ENCODE data around the gene FOSB. TPM values are rescaled to one million over a fixed set of nuclear protein-coding genes. Genes with fewer than 3 reads are reported as not detected.

Gene FOSB
- total RNA-seq (2022): 6.4 TPM in 2 replicates
- Bru-seq, nascent RNA: percentile 60 among the genes with signal in this experiment
- BruChase-seq, experiment 1, labeled RNA remaining after a 2-hour chase: percentile 65 among the genes with signal in this experiment
- BruChase-seq, experiment 2, labeled RNA remaining after a 6-hour chase: percentile 77 among the genes with signal in this experiment
- long read RNA-seq, partial matches to known transcripts: 0 of 1 reads
- long read RNA-seq, other reads (novel, unspliced or antisense): 1 of 1 reads

DNA sequence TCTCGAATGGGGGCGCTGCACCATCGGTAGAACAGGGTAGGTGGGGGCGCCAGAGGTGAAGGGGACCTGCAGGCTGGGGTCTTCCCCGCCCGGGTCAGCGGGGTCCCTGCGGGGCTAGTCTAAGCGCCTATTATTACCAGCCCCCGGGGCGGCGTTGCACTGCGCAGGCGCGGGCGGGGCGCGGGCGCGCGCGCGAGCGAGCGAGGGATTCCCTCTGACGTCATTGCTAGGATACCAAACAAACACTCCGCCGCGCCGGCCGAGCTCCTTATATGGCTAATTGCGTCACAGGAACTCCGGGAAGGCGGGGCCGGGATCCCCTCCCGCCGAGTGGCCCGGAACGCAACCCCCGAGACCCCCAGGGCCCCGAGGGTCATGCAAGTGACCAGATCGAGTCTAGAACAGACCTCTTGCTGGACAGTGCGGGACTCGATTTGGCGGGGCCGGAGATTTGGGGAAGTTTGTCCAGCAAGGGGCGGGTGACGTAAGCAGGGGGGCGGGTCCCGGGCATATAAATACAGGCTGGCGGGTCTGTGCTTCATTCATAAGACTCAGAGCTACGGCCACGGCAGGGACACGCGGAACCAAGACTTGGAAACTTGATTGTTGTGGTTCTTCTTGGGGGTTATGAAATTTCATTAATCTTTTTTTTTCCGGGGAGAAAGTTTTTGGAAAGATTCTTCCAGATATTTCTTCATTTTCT, at the start of gene FOSB:
TSS of gene FOSB (plus strand) at position 541 of the 703 bp plus-strand sequence. CDS start 591 bp downstream, outside the sequence.
- Histone ChIP-seq H3K9me3 (no peaks in the 10 kb centered on the region), H3K4me1 (peaks cover 9% of the 10 kb centered on the region; the same call in 1 of the 2 replicates), H3K27me3 (replicated peaks; ENCODE audit: control insufficient read depth, insufficient read depth, low read length) (no peaks in the 10 kb centered on the region), H3K4me3 (ENCODE audit: low read depth, low read length) (peak within 1 kb of the TSS; percentile 74), H3K36me3 (ENCODE audit: control insufficient read depth, insufficient read depth, low read length) (no peaks in the 10 kb centered on the region)
- H3K4me1 Mint-ChIP-seq (ENCODE audit: low read depth, unreplicated experiment): peaks cover 2% of the 10 kb centered on the region
- POLR2A ChIA-PET: interaction anchor here (0.5 to 4.4 kb wide), 17 partner anchors 9 to 1789 kb away, joined by 3 to 38 read pairs (median 5); partner anchors contain the start of genes CCDC9, FBXO46, QPCTL and SIX5
- H3K9me3 Mint-ChIP-seq (ENCODE audit: unreplicated experiment): no peaks in the 10 kb centered on the region
- peaks cover 36% of the 10 kb centered on the region for H3K36me3 Mint-ChIP-seq (ENCODE audit: insufficient read depth, unreplicated experiment)
- intact Hi-C loops (cut with micrococcal nuclease; ENCODE audit: unreplicated experiment): no loop called here
- CTCF ChIA-PET: interaction anchor here (0.6 to 6.3 kb wide), 8 partner anchors 8 to 77 kb away, joined by 3 to 116 read pairs (median 14); no protein-coding TSS in a partner anchor
- H3K27ac Mint-ChIP-seq (ENCODE audit: unreplicated experiment): peak within 1 kb of the TSS; percentile 98
- no TSS peak for BruUV-seq (replicated peaks)
- peak within 1 kb of the TSS; percentile 92 for H3K4me3 Mint-ChIP-seq (ENCODE audit: unreplicated experiment)
- TF ChIP-seq, protein P1, sequence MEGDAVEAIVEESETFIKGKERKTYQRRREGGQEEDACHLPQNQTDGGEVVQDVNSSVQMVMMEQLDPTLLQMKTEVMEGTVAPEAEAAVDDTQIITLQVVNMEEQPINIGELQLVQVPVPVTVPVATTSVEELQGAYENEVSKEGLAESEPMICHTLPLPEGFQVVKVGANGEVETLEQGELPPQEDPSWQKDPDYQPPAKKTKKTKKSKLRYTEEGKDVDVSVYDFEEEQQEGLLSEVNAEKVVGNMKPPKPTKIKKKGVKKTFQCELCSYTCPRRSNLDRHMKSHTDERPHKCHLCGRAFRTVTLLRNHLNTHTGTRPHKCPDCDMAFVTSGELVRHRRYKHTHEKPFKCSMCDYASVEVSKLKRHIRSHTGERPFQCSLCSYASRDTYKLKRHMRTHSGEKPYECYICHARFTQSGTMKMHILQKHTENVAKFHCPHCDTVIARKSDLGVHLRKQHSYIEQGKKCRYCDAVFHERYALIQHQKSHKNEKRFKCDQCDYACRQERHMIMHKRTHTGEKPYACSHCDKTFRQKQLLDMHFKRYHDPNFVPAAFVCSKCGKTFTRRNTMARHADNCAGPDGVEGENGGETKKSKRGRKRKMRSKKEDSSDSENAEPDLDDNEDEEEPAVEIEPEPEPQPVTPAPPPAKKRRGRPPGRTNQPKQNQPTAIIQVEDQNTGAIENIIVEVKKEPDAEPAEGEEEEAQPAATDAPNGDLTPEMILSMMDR (IDR thresholded peaks at IDR 0.05; ENCODE audit: insufficient read depth in 1 of 2, low read depth in 1 of 2, low read length in 1 of 2, severe bottlenecking in 1 of 2, unreplicated experiment in 1 of 2): no peak
- peak; percentile 96 to 97 for DNase-seq
- no peaks in the 10 kb centered on the region for H3K27me3 Mint-ChIP-seq (ENCODE audit: insufficient read depth, unreplicated experiment)

DNA sequence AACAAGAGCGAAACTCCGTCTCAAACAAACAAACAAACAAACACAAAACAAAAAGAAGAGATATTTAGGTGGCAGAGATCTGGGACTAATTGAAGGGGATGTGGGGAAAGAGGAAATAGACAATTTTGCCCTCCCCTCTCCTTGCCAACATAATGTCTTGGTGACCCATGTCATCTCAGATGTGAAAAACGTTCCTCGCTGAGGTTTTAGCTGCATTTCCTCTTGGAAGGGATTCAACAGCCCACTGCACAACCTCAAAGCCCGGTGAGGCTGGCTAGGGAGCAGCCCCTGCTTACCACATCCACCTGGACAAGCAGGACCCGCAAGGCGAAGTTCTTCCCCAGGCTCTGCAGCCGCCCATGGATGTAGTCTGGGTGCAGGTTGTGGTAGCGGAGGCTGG, 49.0 kb upstream of the FOSB start:
- Histone ChIP-seq H3K9me3 (no peaks in the 10 kb centered on the region), H3K4me3 (ENCODE audit: low read depth, low read length) (no peak overlapping the region), H3K36me3 (ENCODE audit: control insufficient read depth, insufficient read depth, low read length) (peaks cover 2% of the 10 kb centered on the region), H3K4me1 (peaks cover 8% of the 10 kb centered on the region; the same call in 1 of the 2 replicates), H3K27me3 (replicated peaks; ENCODE audit: control insufficient read depth, insufficient read depth, low read length) (no peaks in the 10 kb centered on the region)
- Mint-ChIP-seq H3K4me3 (ENCODE audit: unreplicated experiment) (no peak overlapping the region), H3K4me1 (ENCODE audit: low read depth, unreplicated experiment) (peaks cover 20% of the 10 kb centered on the region), H3K27ac (ENCODE audit: unreplicated experiment) (no peak overlapping the region), H3K9me3 (ENCODE audit: unreplicated experiment) (no peaks in the 10 kb centered on the region), H3K27me3 (ENCODE audit: insufficient read depth, unreplicated experiment) (no peaks in the 10 kb centered on the region), H3K36me3 (ENCODE audit: insufficient read depth, unreplicated experiment) (peaks cover 54% of the 10 kb centered on the region)
- BruUV-seq (replicated peaks): no TSS peak
- TF ChIP-seq, protein P1 (IDR thresholded peaks at IDR 0.05; ENCODE audit: insufficient read depth in 1 of 2, low read depth in 1 of 2, low read length in 1 of 2, severe bottlenecking in 1 of 2, unreplicated experiment in 1 of 2): no peak
- ChIA-PET POLR2A (no interaction called here), CTCF (no interaction called here)
- intact Hi-C loops (cut with micrococcal nuclease; ENCODE audit: unreplicated experiment): no loop called here
- DNase-seq: no peak

DNA sequence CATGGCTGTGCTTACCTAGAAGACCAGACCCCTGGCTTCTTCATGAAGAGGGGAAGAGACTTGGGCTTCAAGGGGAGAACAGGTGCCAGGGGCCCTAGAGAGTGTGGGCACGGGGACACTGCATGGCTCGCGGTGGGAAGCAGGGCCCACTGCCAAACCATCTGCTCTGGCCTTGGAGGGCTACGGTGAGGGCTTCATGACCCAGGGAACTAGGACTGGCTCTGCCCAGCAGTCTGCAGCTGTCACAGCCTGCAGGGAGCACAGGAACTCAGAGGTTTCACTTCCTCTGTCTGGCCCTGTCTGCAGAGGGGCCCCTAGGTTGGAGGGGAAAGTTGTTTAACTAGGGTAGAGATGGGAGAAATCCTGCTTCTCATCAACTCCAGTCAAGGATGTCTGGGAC, 48.4 kb upstream of the FOSB start:
- intact Hi-C loops (cut with micrococcal nuclease; ENCODE audit: unreplicated experiment): no loop called here
- no peaks in the 10 kb centered on the region for H3K27me3 Mint-ChIP-seq (ENCODE audit: insufficient read depth, unreplicated experiment)
- H3K4me3 Mint-ChIP-seq (ENCODE audit: unreplicated experiment): no peak overlapping the region
- TF ChIP-seq, protein P1 (IDR thresholded peaks at IDR 0.05; ENCODE audit: insufficient read depth in 1 of 2, low read depth in 1 of 2, low read length in 1 of 2, severe bottlenecking in 1 of 2, unreplicated experiment in 1 of 2): no peak
- ChIA-PET CTCF (no interaction called here), POLR2A (no interaction called here)
- Histone ChIP-seq H3K4me1 (peaks cover 8% of the 10 kb centered on the region; the same call in 1 of the 2 replicates), H3K9me3 (no peaks in the 10 kb centered on the region), H3K4me3 (ENCODE audit: low read depth, low read length) (no peak overlapping the region), H3K36me3 (ENCODE audit: control insufficient read depth, insufficient read depth, low read length) (peaks cover 2% of the 10 kb centered on the region), H3K27me3 (replicated peaks; ENCODE audit: control insufficient read depth, insufficient read depth, low read length) (no peaks in the 10 kb centered on the region)
- peaks cover 57% of the 10 kb centered on the region for H3K36me3 Mint-ChIP-seq (ENCODE audit: insufficient read depth, unreplicated experiment)
- no peak for DNase-seq
- H3K4me1 Mint-ChIP-seq (ENCODE audit: low read depth, unreplicated experiment): peaks cover 20% of the 10 kb centered on the region
- no peak overlapping the region for H3K27ac Mint-ChIP-seq (ENCODE audit: unreplicated experiment)
- no TSS peak for BruUV-seq (replicated peaks)
- no peaks in the 10 kb centered on the region for H3K9me3 Mint-ChIP-seq (ENCODE audit: unreplicated experiment)
